ENCODE measurements around the gene TNFRSF19. TPM values are rescaled to one million over a fixed set of nuclear protein-coding genes. Genes with fewer than 3 reads are reported as not detected.

The TNFRSF19 gene
- total and polyA plus RNA-seq, 4 donors, result 0.27 to 2.8 (median 0.91) TPM

DNA sequence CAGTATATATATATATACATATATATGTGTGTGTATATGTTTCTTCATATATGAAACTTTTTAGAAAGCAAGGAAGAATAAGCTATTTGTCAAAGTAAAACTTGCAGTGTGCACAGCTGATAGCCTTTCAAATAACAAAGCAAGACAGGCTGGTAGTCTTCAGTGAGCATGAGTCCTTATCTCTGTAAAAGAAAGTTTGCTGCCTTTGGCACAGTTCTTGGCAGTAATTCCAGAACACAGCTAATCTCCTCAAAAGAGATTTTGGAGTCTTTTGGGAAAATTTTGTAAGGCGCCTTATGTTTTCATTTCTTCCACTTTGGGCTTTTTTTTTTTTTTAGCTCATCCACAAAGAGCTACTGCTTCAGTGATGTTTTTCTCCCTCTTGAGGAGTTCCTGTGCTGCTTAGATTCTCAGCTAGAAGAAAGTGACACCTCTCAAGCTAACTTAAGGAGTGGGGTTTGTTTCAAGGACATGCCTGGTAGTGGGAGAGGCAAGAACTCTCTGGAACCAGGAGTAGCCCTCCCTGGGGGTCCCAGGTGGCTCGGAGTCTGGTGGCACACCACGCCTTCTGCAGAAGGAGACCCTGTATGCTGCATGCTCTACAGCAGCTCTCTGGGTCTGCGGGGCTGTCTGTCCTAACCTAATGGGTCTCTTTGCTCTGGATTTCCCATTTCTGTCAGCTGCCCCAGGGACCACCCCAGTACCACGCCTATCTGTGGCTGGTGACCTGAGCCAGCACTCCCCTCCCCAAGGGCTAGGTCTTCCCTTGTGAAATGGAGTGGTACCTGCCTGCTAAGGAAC is 58.8 kb downstream of the TNFRSF19 start:
- Histone ChIP-seq H3K27ac (ENCODE audit: low read depth in 1 of 2, low read length in 2 of 2) (no peak overlapping the region), H3K27me3 (ENCODE audit: control insufficient read depth in 4 of 4, insufficient read depth in 4 of 4, low read length in 3 of 4) (no peaks in the 10 kb centered on the region), H3K4me1 (ENCODE audit: control insufficient read depth in 4 of 4, insufficient read depth in 4 of 4, low read length in 3 of 4) (peaks cover 1 to 14% (median 6%) of the 10 kb centered on the region in 4 donors), H3K36me3 (ENCODE audit: control insufficient read depth in 4 of 4, insufficient read depth in 3 of 4, low read depth in 1 of 4, low read length in 3 of 4) (no peaks in the 10 kb centered on the region), H3K9ac (ENCODE audit: low read depth in 1 of 2, low read length in 2 of 2) (no peak overlapping the region), H3K9me3 (ENCODE audit: control insufficient read depth in 4 of 4, low read length in 3 of 4) (peaks cover 0 to under 1% (median 0%) of the 10 kb centered on the region in 4 donors), H3K4me3 (ENCODE audit: low read depth in 1 of 3, low read length in 3 of 3) (no peak overlapping the region)
- TF ChIP-seq FOXA1 (IDR thresholded peaks at IDR 0.05), result no peak
- TF ChIP-seq, protein P1, sequence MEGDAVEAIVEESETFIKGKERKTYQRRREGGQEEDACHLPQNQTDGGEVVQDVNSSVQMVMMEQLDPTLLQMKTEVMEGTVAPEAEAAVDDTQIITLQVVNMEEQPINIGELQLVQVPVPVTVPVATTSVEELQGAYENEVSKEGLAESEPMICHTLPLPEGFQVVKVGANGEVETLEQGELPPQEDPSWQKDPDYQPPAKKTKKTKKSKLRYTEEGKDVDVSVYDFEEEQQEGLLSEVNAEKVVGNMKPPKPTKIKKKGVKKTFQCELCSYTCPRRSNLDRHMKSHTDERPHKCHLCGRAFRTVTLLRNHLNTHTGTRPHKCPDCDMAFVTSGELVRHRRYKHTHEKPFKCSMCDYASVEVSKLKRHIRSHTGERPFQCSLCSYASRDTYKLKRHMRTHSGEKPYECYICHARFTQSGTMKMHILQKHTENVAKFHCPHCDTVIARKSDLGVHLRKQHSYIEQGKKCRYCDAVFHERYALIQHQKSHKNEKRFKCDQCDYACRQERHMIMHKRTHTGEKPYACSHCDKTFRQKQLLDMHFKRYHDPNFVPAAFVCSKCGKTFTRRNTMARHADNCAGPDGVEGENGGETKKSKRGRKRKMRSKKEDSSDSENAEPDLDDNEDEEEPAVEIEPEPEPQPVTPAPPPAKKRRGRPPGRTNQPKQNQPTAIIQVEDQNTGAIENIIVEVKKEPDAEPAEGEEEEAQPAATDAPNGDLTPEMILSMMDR (IDR thresholded peaks at IDR 0.05; ENCODE audit: low read depth, low read length, missing input control), result no peak
- no peak for TF ChIP-seq GABPA (IDR thresholded peaks at IDR 0.05 in 1 of 2, conservative IDR thresholded peaks at IDR 0.05 in 1 of 2)
- TF ChIP-seq YY1 (IDR thresholded peaks at IDR 0.05), result no peak
- no peak for TF ChIP-seq HNF4A (conservative IDR thresholded peaks at IDR 0.05)
- no peak for TF ChIP-seq JUND (IDR thresholded peaks at IDR 0.05)
- TF ChIP-seq, protein P2, sequence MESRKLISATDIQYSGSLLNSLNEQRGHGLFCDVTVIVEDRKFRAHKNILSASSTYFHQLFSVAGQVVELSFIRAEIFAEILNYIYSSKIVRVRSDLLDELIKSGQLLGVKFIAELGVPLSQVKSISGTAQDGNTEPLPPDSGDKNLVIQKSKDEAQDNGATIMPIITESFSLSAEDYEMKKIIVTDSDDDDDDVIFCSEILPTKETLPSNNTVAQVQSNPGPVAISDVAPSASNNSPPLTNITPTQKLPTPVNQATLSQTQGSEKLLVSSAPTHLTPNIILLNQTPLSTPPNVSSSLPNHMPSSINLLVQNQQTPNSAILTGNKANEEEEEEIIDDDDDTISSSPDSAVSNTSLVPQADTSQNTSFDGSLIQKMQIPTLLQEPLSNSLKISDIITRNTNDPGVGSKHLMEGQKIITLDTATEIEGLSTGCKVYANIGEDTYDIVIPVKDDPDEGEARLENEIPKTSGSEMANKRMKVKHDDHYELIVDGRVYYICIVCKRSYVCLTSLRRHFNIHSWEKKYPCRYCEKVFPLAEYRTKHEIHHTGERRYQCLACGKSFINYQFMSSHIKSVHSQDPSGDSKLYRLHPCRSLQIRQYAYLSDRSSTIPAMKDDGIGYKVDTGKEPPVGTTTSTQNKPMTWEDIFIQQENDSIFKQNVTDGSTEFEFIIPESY (IDR thresholded peaks at IDR 0.05), result no peak
- TF ChIP-seq TAF1 (conservative IDR thresholded peaks at IDR 0.05), result no peak
- no peak for TF ChIP-seq NR2F2 (IDR thresholded peaks at IDR 0.05)
- WGBS, result 78% methylated on average over 5 of the region's 5 CpGs
- DNase-seq (ENCODE audit: low spot score), result no peak

DNA sequence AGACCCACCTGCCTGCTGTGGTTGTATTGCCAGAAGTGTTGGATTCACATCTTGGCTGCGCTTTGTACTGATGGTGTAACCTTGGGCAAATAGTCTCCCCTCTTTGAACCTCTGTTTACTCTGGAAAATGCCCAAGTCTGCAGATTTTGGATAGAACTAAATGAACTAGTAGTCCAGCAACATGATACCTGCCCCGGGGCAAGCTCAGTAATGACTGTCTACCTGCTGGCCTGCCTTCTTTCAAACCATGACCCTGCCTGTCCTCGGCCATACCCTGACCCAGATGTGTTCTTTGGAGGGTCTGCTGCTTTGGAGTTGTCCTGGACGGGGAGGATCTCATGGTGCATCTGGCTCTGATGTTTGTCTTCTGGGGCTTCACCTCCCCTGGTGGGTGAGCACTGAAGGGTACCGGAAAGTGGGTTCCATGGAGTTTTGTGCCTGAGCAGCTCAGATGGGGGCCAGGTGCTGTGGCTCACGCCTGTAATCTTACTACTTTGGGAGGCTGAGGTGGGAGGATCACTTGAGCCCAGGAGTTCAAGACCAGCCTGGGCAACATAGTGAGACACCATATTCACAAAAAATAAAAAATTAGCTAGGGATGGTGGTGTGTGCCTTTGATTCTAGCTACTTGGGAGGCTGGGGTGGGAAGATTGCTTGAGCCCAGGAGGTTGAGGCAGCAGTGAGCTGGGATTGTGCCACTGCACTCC is 59.5 kb downstream of the TNFRSF19 start:
- no peak overlapping the region for H3K9ac ChIP-seq (ENCODE audit: low read depth in 1 of 2, low read length in 2 of 2)
- H3K27ac ChIP-seq (ENCODE audit: low read depth in 1 of 2, low read length in 2 of 2), result no peak overlapping the region
- no peak overlapping the region for H3K4me3 ChIP-seq (ENCODE audit: low read depth in 1 of 3, low read length in 3 of 3)
- H3K36me3 ChIP-seq (ENCODE audit: control insufficient read depth in 4 of 4, insufficient read depth in 3 of 4, low read depth in 1 of 4, low read length in 3 of 4), result no peaks in the 10 kb centered on the region
- no peak for DNase-seq (ENCODE audit: low spot score)
- no peaks in the 10 kb centered on the region for H3K27me3 ChIP-seq (ENCODE audit: control insufficient read depth in 4 of 4, insufficient read depth in 4 of 4, low read length in 3 of 4)
- peaks cover 1 to 14% (median 6%) of the 10 kb centered on the region in 4 donors for H3K4me1 ChIP-seq (ENCODE audit: control insufficient read depth in 4 of 4, insufficient read depth in 4 of 4, low read length in 3 of 4)
- WGBS, result 57% methylated on average over 6 of the region's 6 CpGs
- no peaks in the 10 kb centered on the region for H3K9me3 ChIP-seq (ENCODE audit: control insufficient read depth in 4 of 4, low read length in 3 of 4)
- TF ChIP-seq RXRA (IDR thresholded peaks at IDR 0.05) (peak; percentile 25 to 30), HNF4G (IDR thresholded peaks at IDR 0.05) (no peak), YY1 (IDR thresholded peaks at IDR 0.05) (no peak), FOXA2 (IDR thresholded peaks at IDR 0.05) (peak; percentile 82), RAD21 (IDR thresholded peaks at IDR 0.05) (peak in 1 of 2 donors; percentile 22), TAF1 (conservative IDR thresholded peaks at IDR 0.05) (no peak), JUND (IDR thresholded peaks at IDR 0.05) (no peak), EGR1 (IDR thresholded peaks at IDR 0.05; ENCODE audit: low read depth in 2 of 2) (no peak), NR2F2 (IDR thresholded peaks at IDR 0.05) (no peak), GABPA (IDR thresholded peaks at IDR 0.05 in 1 of 2, conservative IDR thresholded peaks at IDR 0.05 in 1 of 2) (no peak), SP1 (IDR thresholded peaks at IDR 0.05) (peak; percentile 13)
- TF ChIP-seq, protein P3, sequence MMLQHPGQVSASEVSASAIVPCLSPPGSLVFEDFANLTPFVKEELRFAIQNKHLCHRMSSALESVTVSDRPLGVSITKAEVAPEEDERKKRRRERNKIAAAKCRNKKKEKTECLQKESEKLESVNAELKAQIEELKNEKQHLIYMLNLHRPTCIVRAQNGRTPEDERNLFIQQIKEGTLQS (IDR thresholded peaks at IDR 0.05), result no peak
- TF ChIP-seq, protein P4, sequence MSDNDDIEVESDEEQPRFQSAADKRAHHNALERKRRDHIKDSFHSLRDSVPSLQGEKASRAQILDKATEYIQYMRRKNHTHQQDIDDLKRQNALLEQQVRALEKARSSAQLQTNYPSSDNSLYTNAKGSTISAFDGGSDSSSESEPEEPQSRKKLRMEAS (IDR thresholded peaks at IDR 0.05), result peak; percentile 16
- TF ChIP-seq, protein P5, sequence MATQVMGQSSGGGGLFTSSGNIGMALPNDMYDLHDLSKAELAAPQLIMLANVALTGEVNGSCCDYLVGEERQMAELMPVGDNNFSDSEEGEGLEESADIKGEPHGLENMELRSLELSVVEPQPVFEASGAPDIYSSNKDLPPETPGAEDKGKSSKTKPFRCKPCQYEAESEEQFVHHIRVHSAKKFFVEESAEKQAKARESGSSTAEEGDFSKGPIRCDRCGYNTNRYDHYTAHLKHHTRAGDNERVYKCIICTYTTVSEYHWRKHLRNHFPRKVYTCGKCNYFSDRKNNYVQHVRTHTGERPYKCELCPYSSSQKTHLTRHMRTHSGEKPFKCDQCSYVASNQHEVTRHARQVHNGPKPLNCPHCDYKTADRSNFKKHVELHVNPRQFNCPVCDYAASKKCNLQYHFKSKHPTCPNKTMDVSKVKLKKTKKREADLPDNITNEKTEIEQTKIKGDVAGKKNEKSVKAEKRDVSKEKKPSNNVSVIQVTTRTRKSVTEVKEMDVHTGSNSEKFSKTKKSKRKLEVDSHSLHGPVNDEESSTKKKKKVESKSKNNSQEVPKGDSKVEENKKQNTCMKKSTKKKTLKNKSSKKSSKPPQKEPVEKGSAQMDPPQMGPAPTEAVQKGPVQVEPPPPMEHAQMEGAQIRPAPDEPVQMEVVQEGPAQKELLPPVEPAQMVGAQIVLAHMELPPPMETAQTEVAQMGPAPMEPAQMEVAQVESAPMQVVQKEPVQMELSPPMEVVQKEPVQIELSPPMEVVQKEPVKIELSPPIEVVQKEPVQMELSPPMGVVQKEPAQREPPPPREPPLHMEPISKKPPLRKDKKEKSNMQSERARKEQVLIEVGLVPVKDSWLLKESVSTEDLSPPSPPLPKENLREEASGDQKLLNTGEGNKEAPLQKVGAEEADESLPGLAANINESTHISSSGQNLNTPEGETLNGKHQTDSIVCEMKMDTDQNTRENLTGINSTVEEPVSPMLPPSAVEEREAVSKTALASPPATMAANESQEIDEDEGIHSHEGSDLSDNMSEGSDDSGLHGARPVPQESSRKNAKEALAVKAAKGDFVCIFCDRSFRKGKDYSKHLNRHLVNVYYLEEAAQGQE (IDR thresholded peaks at IDR 0.05), result no peak
- TF ChIP-seq, protein P2 (IDR thresholded peaks at IDR 0.05), result no peak

All from liver (tissue), 9 donors.